Stimulated activated naive CD4-positive, alpha-beta T cell (primary cell): Measurements from ENCODE around the gene WFIKKN1.
"Not testable (repeated sequence)": the region's sequence is repeated elsewhere in the genome, so short reads cannot be mapped to it uniquely, and the experiment has no call there.

Experiments used
- DNase-seq, 6 experiments: peaks; one replicate each; lab custom pipeline; 2025; lab: John Stamatoyannopoulos, UW

WFIKKN1 gene

GRCh38 chr16:595094-595528, 35.7 kb upstream of the WFIKKN1 start:
- no peak for DNase-seq

- DNase-seq: no peak
Measured at GRCh38 chr16:595942-596735, 34.6 kb upstream of the WFIKKN1 start.

GRCh38 chr16:596736-597060, 34.1 kb upstream of the WFIKKN1 start:
- DNase-seq: no peak

- not testable (repeated sequence) for DNase-seq
Measured at GRCh38 chr16:597655-598054, 33.1 kb upstream of the WFIKKN1 start.

GRCh38 chr16:598823-599739, 31.7 kb upstream of the WFIKKN1 start:
- no peak for DNase-seq

- DNase-seq: no peak
Measured at GRCh38 chr16:600781-601180, 30.0 kb upstream of the WFIKKN1 start.

GRCh38 chr16:603933-604332, 26.9 kb upstream of the WFIKKN1 start:
- DNase-seq: no peak

- no peak for DNase-seq
Measured at GRCh38 chr16:606656-607307, 24.0 kb upstream of the WFIKKN1 start.

- DNase-seq: no peak
Measured at GRCh38 chr16:608019-608418, 22.8 kb upstream of the WFIKKN1 start.

- no peak for DNase-seq
Measured at GRCh38 chr16:609316-609715, 21.5 kb upstream of the WFIKKN1 start.

GRCh38 chr16:609984-610383, 20.8 kb upstream of the WFIKKN1 start:
- DNase-seq: no peak

- peak in 5 of 6 experiments; percentile 35 to 54 (median 38) for DNase-seq
Measured at GRCh38 chr16:610513-611381, 20.0 kb upstream of the WFIKKN1 start.

- no peak for DNase-seq
Measured at GRCh38 chr16:615122-615521, 15.7 kb upstream of the WFIKKN1 start.

- no peak for DNase-seq
Measured at GRCh38 chr16:616733-617586, 13.8 kb upstream of the WFIKKN1 start.

GRCh38 chr16:617855-618254, 12.9 kb upstream of the WFIKKN1 start:
- DNase-seq: no peak

GRCh38 chr16:619476-620100, 11.2 kb upstream of the WFIKKN1 start:
- DNase-seq: no peak

GRCh38 chr16:620700-621525, 9.9 kb upstream of the WFIKKN1 start:
- no peak for DNase-seq

GRCh38 chr16:621526-622105, 9.2 kb upstream of the WFIKKN1 start:
- DNase-seq: no peak

- DNase-seq: no peak
Measured at GRCh38 chr16:622920-623280, 7.9 kb upstream of the WFIKKN1 start.
